Kidney (tissue), 14 donors: Measurements from ENCODE around the gene PITPNM3. TPM values are rescaled to one million over a fixed set of nuclear protein-coding genes. Genes with fewer than 3 reads are reported as not detected.

Source experiments
- DNase-seq, 5 donors: peaks; one replicate each; pipeline ENCODE4 v3.0.0-alpha.2; 2013 to 2020
- FAIRE-seq: peaks from 2 replicates; lab custom pipeline; 2012; peaks lifted over from hg19 to GRCh38; lab: Jason Lieb, UNC
- H3K27ac ChIP-seq, 2 donors: one replicate each; pipeline ENCODE4 v1.7.0; 2013; ENCODE audit warnings: low read depth in 2 of 2, low read length in 2 of 2, inconsistent platforms in 1 of 2
- H3K27me3 ChIP-seq: one replicate; pipeline ENCODE4 v1.7.1; 2013; ENCODE audit warnings: low read length, inconsistent platforms; ENCODE audit not compliant: control insufficient read depth, insufficient read depth
- H3K36me3 ChIP-seq, 3 donors: one replicate each; pipeline versions ENCODE4 v1.7.0 to v1.7.1; 2013; ENCODE audit warnings: low read length in 3 of 3, control low read depth in 1 of 3, inconsistent platforms in 1 of 3; ENCODE audit not compliant: insufficient read depth in 3 of 3, control insufficient read depth in 2 of 3
- H3K4me1 ChIP-seq, 3 donors: one replicate each; pipeline versions ENCODE4 v1.7.0 to v1.7.1; 2013; ENCODE audit warnings: low read length in 3 of 3, inconsistent platforms in 1 of 3, low read depth in 1 of 3; ENCODE audit not compliant: control insufficient read depth in 2 of 3, insufficient read depth in 2 of 3
- H3K4me3 ChIP-seq, 3 donors: one replicate each; pipeline versions ENCODE4 v1.7.0 to v1.8.1; 2013; ENCODE audit warnings: low read length in 3 of 3, control low read depth in 1 of 3, inconsistent platforms in 1 of 3
- H3K9ac ChIP-seq, 3 donors: one replicate each; pipeline versions ENCODE4 v1.7.0 to v1.7.1; 2013; ENCODE audit warnings: low read length in 3 of 3, control low read depth in 1 of 3, inconsistent platforms in 1 of 3
- H3K9me3 ChIP-seq, 3 donors: one replicate each; pipeline versions ENCODE4 v1.7.0 to v1.7.1; 2013; ENCODE audit warnings: low read length in 3 of 3, control low read depth in 1 of 3, inconsistent platforms in 1 of 3; ENCODE audit not compliant: control insufficient read depth in 2 of 3, insufficient read depth in 1 of 3
- CTCF ChIP-seq: IDR thresholded peaks from 3 replicates; pipeline ENCODE4 v1.5.1; 2012; ENCODE audit warnings: mild to moderate bottlenecking, moderate library complexity, borderline replicate concordance; ENCODE audit not compliant: insufficient read depth; ENCODE audit errors: extremely low read depth
- intact Hi-C: fragments of 100-400 bp; cut with DNase I; formaldehyde crosslinking; loops from one replicate; pipeline ENCODE4 v1.11.1; 2022
- polyA plus RNA-seq: library from polyadenylated mRNA; stranded (reverse); fragments of 350-450 nt; fragmentation: Illumina TruSeq; extraction: RNeasy Lipid Tissue Mini Kit (QIAGEN cat#74804); gene quantifications from one replicate; pipeline ENCODE4 v1.2.3, GENCODE V29; 2014; ENCODE audit warnings: low read depth, low replicate concordance; ENCODE audit not compliant: insufficient read depth
- total RNA-seq: library from RNA; stranded (reverse); fragmentation: NEBNext Ultra II Directional; extraction: Animal tissue kit (Norgen Biotek cat#: 25700); gene quantifications from one replicate; pipeline ENCODE4 v1.2.1, GENCODE V29; 2021
- donor health status: control.
- donor health status: control.
- donor health status: control.
- donor health status: control.
- donor health status: control.
- donor health status: DM: yes; HTN: yes; CAD: no.
- donor health status: Normal renal cell carcinoma (clear cell type).

The PITPNM3 gene
- total and polyA plus RNA-seq, 2 donors from 2014 or later, result 1.8 to 9.1 TPM

- no peak overlapping the region for H3K4me3 ChIP-seq
- peak in 2 of 5 donors; percentile 51 to 87 for DNase-seq
- peak overlapping the region in 1 of 2 donors; percentile 43 for H3K27ac ChIP-seq
- no peaks in the 10 kb centered on the region for H3K9me3 ChIP-seq
- no peak for TF ChIP-seq CTCF
- H3K27me3 ChIP-seq, result no peaks in the 10 kb centered on the region
- peaks cover 0 to 4% (median 0%) of the 10 kb centered on the region in 3 donors for H3K36me3 ChIP-seq
- FAIRE-seq, result no peak
- intact Hi-C loops, result no loop called here
- no peak overlapping the region for H3K9ac ChIP-seq
- peaks cover 0 to 5% (median 0%) of the 10 kb centered on the region in 3 donors for H3K4me1 ChIP-seq
Measured at GRCh38 chr17:6457688-6458459, 98.5 kb downstream of the PITPNM3 start.

- Histone ChIP-seq H3K9me3 (no peaks in the 10 kb centered on the region), H3K27ac (no peak overlapping the region), H3K36me3 (peaks cover 0 to 4% (median 0%) of the 10 kb centered on the region in 3 donors), H3K4me3 (no peak overlapping the region), H3K4me1 (peaks cover 0 to 5% (median 0%) of the 10 kb centered on the region in 3 donors), H3K9ac (no peak overlapping the region), H3K27me3 (no peaks in the 10 kb centered on the region)
- FAIRE-seq (no peak), DNase-seq (peak in 1 of 5 donors; percentile 90)
- intact Hi-C loops, result no loop called here
- TF ChIP-seq CTCF, result no peak
Measured at GRCh38 chr17:6456914-6457687, 99.3 kb downstream of the PITPNM3 start.

GRCh38 chr17:6456321-6456720, 100.0 kb downstream of the PITPNM3 start:
- no peak overlapping the region for H3K27ac ChIP-seq
- FAIRE-seq (no peak), DNase-seq (peak in 1 of 5 donors; percentile 61)
- TF ChIP-seq CTCF, result no peak
- H3K4me3 ChIP-seq, result no peak overlapping the region
- H3K27me3 ChIP-seq, result no peaks in the 10 kb centered on the region
- no peak overlapping the region for H3K9ac ChIP-seq
- peaks cover 0 to 4% (median 0%) of the 10 kb centered on the region in 3 donors for H3K36me3 ChIP-seq
- no peaks in the 10 kb centered on the region for H3K9me3 ChIP-seq
- H3K4me1 ChIP-seq, result peaks cover 0 to 5% (median 0%) of the 10 kb centered on the region in 3 donors
- intact Hi-C loops, result no loop called here
